GM19468 (cell line): Measurements from ENCODE around the gene FOXP1.

ENCODE experiments used
- ATAC-seq: cut with Tn5 transposase; IDR thresholded peaks from one replicate; pipeline ENCODE4 v1.9.1; 2021; ENCODE audit warnings: mild to moderate bottlenecking, moderate library complexity, moderate number of reproducible peaks; ENCODE audit not compliant: unreplicated experiment; ENCODE audit errors: extremely low read depth

Gene FOXP1

GRCh38 chr3:70959506-70960291, 623.8 kb downstream of the FOXP1 start:
- ATAC-seq, result no peak

GRCh38 chr3:70952033-70952747, 631.3 kb downstream of the FOXP1 start:
- no peak for ATAC-seq

- no peak for ATAC-seq
Measured at GRCh38 chr3:70951316-70951715, 632.2 kb downstream of the FOXP1 start.

- no peak for ATAC-seq
Measured at GRCh38 chr3:70947579-70947978, 635.9 kb downstream of the FOXP1 start.

- no peak for ATAC-seq
Measured at GRCh38 chr3:70943886-70944285, 639.6 kb downstream of the FOXP1 start.

- ATAC-seq, result no peak
Measured at GRCh38 chr3:70933105-70933810, 650.3 kb downstream of the FOXP1 start.

- no peak for ATAC-seq
Measured at GRCh38 chr3:70930066-70930465, 653.5 kb downstream of the FOXP1 start.

GRCh38 chr3:70927239-70927638, 656.3 kb downstream of the FOXP1 start:
- ATAC-seq, result no peak

- ATAC-seq, result no peak
Measured at GRCh38 chr3:70926835-70927234, 656.7 kb downstream of the FOXP1 start.

- ATAC-seq, result no peak
Measured at GRCh38 chr3:70919661-70920060, 663.9 kb downstream of the FOXP1 start.

GRCh38 chr3:70919091-70919490, 664.4 kb downstream of the FOXP1 start:
- no peak for ATAC-seq

- ATAC-seq, result no peak
Measured at GRCh38 chr3:70916375-70917055, 667.0 kb downstream of the FOXP1 start.

- ATAC-seq, result no peak
Measured at GRCh38 chr3:70914862-70915261, 668.7 kb downstream of the FOXP1 start.

GRCh38 chr3:70911719-70912118, 671.8 kb downstream of the FOXP1 start:
- ATAC-seq, result no peak

GRCh38 chr3:70905491-70905890, 678.0 kb downstream of the FOXP1 start:
- ATAC-seq, result no peak
